GM21723 (cell line): Measurements from ENCODE around the gene LTA.
A peak's percentile ranks its signal among the peaks of the same experiment; 100 is the strongest.
"Not testable (repeated sequence)": the region's sequence is repeated elsewhere in the genome, so short reads cannot be mapped to it uniquely, and the experiment has no call there.

ENCODE experiments used
- ATAC-seq: cut with Tn5 transposase; IDR thresholded peaks from one replicate; pipeline ENCODE4 v1.9.1; 2021; ENCODE audit warnings: mild to moderate bottlenecking, moderate library complexity; ENCODE audit not compliant: unreplicated experiment

Gene LTA

GRCh38 chr6:31541658-31542521, 30.2 kb upstream of the LTA start, which contains the start of gene DDX39B:
Gene DDX39B, minus strand, starts transcription at chr6:31542003. Its CDS starts 1,471 bp downstream, at chr6:31540532.
- ATAC-seq: peak; percentile 73

- ATAC-seq: no peak
These were observed 28.4 kb upstream of the LTA start for GRCh38 chr6:31543639-31544038.

GRCh38 chr6:31544676-31545075, 27.4 kb upstream of the LTA start:
- no peak for ATAC-seq

- no peak for ATAC-seq
These were observed 26.8 kb upstream of the LTA start for GRCh38 chr6:31545291-31545690.

- ATAC-seq: peak; percentile 49
These were observed 25.6 kb upstream of the LTA start, which contains the start of gene ATP6V1G2 for GRCh38 chr6:31546339-31546957. Gene ATP6V1G2, minus strand, starts transcription at chr6:31546608. Its CDS starts 49 bp downstream, at chr6:31546559.

- peak; percentile 63 for ATAC-seq
These were observed 24.9 kb upstream of the LTA start, which contains the start of gene NFKBIL1 for GRCh38 chr6:31546958-31547726. Gene NFKBIL1, plus strand, starts transcription at chr6:31547608. Its CDS starts 87 bp downstream, at chr6:31547695.

GRCh38 chr6:31547727-31548543, 24.2 kb upstream of the LTA start:
- ATAC-seq: no peak

GRCh38 chr6:31548544-31548873, 23.6 kb upstream of the LTA start:
- ATAC-seq: no peak

- ATAC-seq: not testable (repeated sequence)
These were observed 20.7 kb upstream of the LTA start for GRCh38 chr6:31551371-31551770.

GRCh38 chr6:31556307-31556706, 15.8 kb upstream of the LTA start:
- ATAC-seq: no peak

- no peak for ATAC-seq
These were observed 14.4 kb upstream of the LTA start for GRCh38 chr6:31557443-31558317.

- ATAC-seq: no peak
These were observed 13.8 kb upstream of the LTA start for GRCh38 chr6:31558318-31558625.

- ATAC-seq: no peak
These were observed 13.2 kb upstream of the LTA start for GRCh38 chr6:31558631-31559500.

GRCh38 chr6:31559606-31559957, 12.5 kb upstream of the LTA start:
- no peak for ATAC-seq

- ATAC-seq: peak; percentile 73
These were observed 12.0 kb upstream of the LTA start for GRCh38 chr6:31559958-31560696.

GRCh38 chr6:31560697-31561058, 11.4 kb upstream of the LTA start:
- ATAC-seq: no peak

- ATAC-seq: no peak
These were observed 4.3 kb upstream of the LTA start for GRCh38 chr6:31567531-31568370.
